NOMO-1 treated with DMSO at 0.1 percent for 48 hours (cell line): ENCODE data around the gene SLC9A7.

Source experiments
- DNase-seq: peaks from one replicate; lab custom pipeline; 2025; ENCODE audit not compliant: unreplicated experiment; lab: John Stamatoyannopoulos, UW

The SLC9A7 gene

GRCh38 chrX:46653482-46653881 lies 105.4 kb downstream of the SLC9A7 start:
- no peak for DNase-seq

GRCh38 chrX:46649421-46650260 lies 109.3 kb downstream of the SLC9A7 start:
- peak; percentile 50 for DNase-seq

- no peak for DNase-seq
These were observed 110.3 kb downstream of the SLC9A7 start for GRCh38 chrX:46648660-46649059.

GRCh38 chrX:46647251-46647650 lies 111.7 kb downstream of the SLC9A7 start:
- no peak for DNase-seq

GRCh38 chrX:46645614-46646013 lies 113.3 kb downstream of the SLC9A7 start:
- no peak for DNase-seq

GRCh38 chrX:46643636-46644035 lies 115.3 kb downstream of the SLC9A7 start:
- peak; percentile 9 for DNase-seq

- DNase-seq: peak; percentile 14
These were observed 116.8 kb downstream of the SLC9A7 start for GRCh38 chrX:46642145-46642544.

- no peak for DNase-seq
These were observed 121.0 kb downstream of the SLC9A7 start for GRCh38 chrX:46637938-46638337.

GRCh38 chrX:46636223-46636622 lies 122.7 kb downstream of the SLC9A7 start:
- no peak for DNase-seq

GRCh38 chrX:46635186-46635585 lies 123.7 kb downstream of the SLC9A7 start:
- DNase-seq: no peak

- no peak for DNase-seq
These were observed 124.3 kb downstream of the SLC9A7 start for GRCh38 chrX:46634577-46634976.

GRCh38 chrX:46630141-46630540 lies 128.8 kb downstream of the SLC9A7 start:
- no peak for DNase-seq

- DNase-seq: peak; percentile 76
These were observed 130.2 kb downstream of the SLC9A7 start for GRCh38 chrX:46628460-46629371.

- DNase-seq: no peak
These were observed 131.1 kb downstream of the SLC9A7 start for GRCh38 chrX:46627711-46628419.

GRCh38 chrX:46627062-46627461 lies 131.9 kb downstream of the SLC9A7 start:
- no peak for DNase-seq

- peak; percentile 87 for DNase-seq
These were observed 132.4 kb downstream of the SLC9A7 start for GRCh38 chrX:46626566-46626965.

- no peak for DNase-seq
These were observed 134.7 kb downstream of the SLC9A7 start for GRCh38 chrX:46624090-46624786.

GRCh38 chrX:46621572-46621971 lies 137.3 kb downstream of the SLC9A7 start:
- no peak for DNase-seq

- peak; percentile 2 for DNase-seq
These were observed 138.4 kb downstream of the SLC9A7 start for GRCh38 chrX:46620505-46620904.

- DNase-seq: no peak
These were observed 140.0 kb downstream of the SLC9A7 start for GRCh38 chrX:46618947-46619346.

- no peak for DNase-seq
These were observed 141.0 kb downstream of the SLC9A7 start for GRCh38 chrX:46617906-46618305.
